ENCODE data around the gene CRYBB1. TPM values are rescaled to one million over a fixed set of nuclear protein-coding genes. Genes with fewer than 3 reads are reported as not detected.

The CRYBB1 gene
- total and polyA plus RNA-seq, 2 experiments from 2014 or later, result 1.6 to 3.7 TPM

- H3F3A ChIP-seq (replicated peaks; ENCODE audit: low read depth), result peaks cover 16% of the 10 kb centered on the region
- H3K36me3 Mint-ChIP-seq (ENCODE audit: low read depth), result no peaks in the 10 kb centered on the region; the same call in 2 of the 3 replicates
- peaks cover 43% of the 10 kb centered on the region for H3K4me1 ChIP-seq (ENCODE audit: insufficient read depth)
- H3K9me2 ChIP-seq (ENCODE audit: insufficient read depth), result no peaks in the 10 kb centered on the region
- peaks cover 33% of the 10 kb centered on the region for H3K27me3 Mint-ChIP-seq (ENCODE audit: insufficient read depth, low read depth, poor library complexity)
- H3K27ac Mint-ChIP-seq, result no peak overlapping the region
- ATAC-seq, result no peak
- no peaks in the 10 kb centered on the region for H4K20me1 ChIP-seq (replicated peaks; ENCODE audit: insufficient read depth)
- H3K36me3 ChIP-seq (ENCODE audit: insufficient read depth), result no peaks in the 10 kb centered on the region
- H3K4me1 Mint-ChIP-seq, result peaks cover 47% of the 10 kb centered on the region
- no peaks in the 10 kb centered on the region for H3K9me3 Mint-ChIP-seq
- no peak overlapping the region for H3K27ac ChIP-seq (ENCODE audit: low read depth)
- H2AFZ ChIP-seq, result no peak overlapping the region
- peak overlapping the region; percentile 74; the same call in 1 of the 2 replicates for H3K4me2 ChIP-seq
- DNase-seq (ENCODE audit: low spot score), result no peak
- peaks cover 15% of the 10 kb centered on the region for H3K27me3 ChIP-seq (ENCODE audit: insufficient read depth)
- TF ChIP-seq EZH2 (IDR thresholded peaks at IDR 0.05; ENCODE audit: low read depth, unreplicated experiment) (no peak), EZH2phosphoT487 (IDR thresholded peaks at IDR 0.05; ENCODE audit: unreplicated experiment) (no peak)
- no peak overlapping the region for H3K4me3 ChIP-seq
- no peaks in the 10 kb centered on the region for H3K79me2 ChIP-seq (replicated peaks; ENCODE audit: insufficient read depth)
- H3K4me3 Mint-ChIP-seq, result no peak overlapping the region
Measured at GRCh38 chr22:26618455-26618854, 628 bp upstream of the CRYBB1 start.

- H3K36me3 ChIP-seq (ENCODE audit: insufficient read depth), result no peaks in the 10 kb centered on the region
- no peaks in the 10 kb centered on the region for H3K79me2 ChIP-seq (replicated peaks; ENCODE audit: insufficient read depth)
- DNase-seq (ENCODE audit: low spot score) (no peak), ATAC-seq (peak; percentile 13)
- peak overlapping the region; percentile 58; the same call in 1 of the 2 replicates for H3K27ac ChIP-seq (ENCODE audit: low read depth)
- peaks cover 64% of the 10 kb centered on the region for H3K4me1 Mint-ChIP-seq
- H3K4me2 ChIP-seq, result peak overlapping the region; percentile 74
- peak overlapping the region; percentile 12; the same call in 1 of the 3 replicates for H3K4me3 Mint-ChIP-seq
- no peaks in the 10 kb centered on the region for H3K9me3 Mint-ChIP-seq
- H3K27me3 ChIP-seq (ENCODE audit: insufficient read depth), result peaks cover 33% of the 10 kb centered on the region
- no peaks in the 10 kb centered on the region for H4K20me1 ChIP-seq (replicated peaks; ENCODE audit: insufficient read depth)
- H3K27me3 Mint-ChIP-seq (ENCODE audit: insufficient read depth, low read depth, poor library complexity), result peaks cover 50% of the 10 kb centered on the region
- peaks cover 21% of the 10 kb centered on the region for H3F3A ChIP-seq (replicated peaks; ENCODE audit: low read depth)
- H3K27ac Mint-ChIP-seq, result no peak overlapping the region
- H2AFZ ChIP-seq, result peak overlapping the region; percentile 29; the same call in 1 of the 2 replicates
- H3K4me1 ChIP-seq (ENCODE audit: insufficient read depth), result peaks cover 61% of the 10 kb centered on the region
- H3K36me3 Mint-ChIP-seq (ENCODE audit: low read depth), result no peaks in the 10 kb centered on the region; the same call in 2 of the 3 replicates
- H3K9me2 ChIP-seq (ENCODE audit: insufficient read depth), result no peaks in the 10 kb centered on the region
- H3K4me3 ChIP-seq, result peak overlapping the region; percentile 22; the same call in 1 of the 2 replicates
- TF ChIP-seq STAT1 (IDR thresholded peaks at IDR 0.05; ENCODE audit: unreplicated experiment) (no peak), ZNF114 (CRISPR knock-in tag; IDR thresholded peaks at IDR 0.05) (no peak), CREB1 (CRISPR knock-in tag; IDR thresholded peaks at IDR 0.05; ENCODE audit: low read depth) (no peak), EZH2 (IDR thresholded peaks at IDR 0.05; ENCODE audit: low read depth, unreplicated experiment) (no peak), REST (IDR thresholded peaks at IDR 0.05; ENCODE audit: unreplicated experiment) (no peak), ETS1 (IDR thresholded peaks at IDR 0.05) (no peak), EZH2phosphoT487 (IDR thresholded peaks at IDR 0.05; ENCODE audit: unreplicated experiment) (no peak), JUNB (IDR thresholded peaks at IDR 0.05; ENCODE audit: unreplicated experiment) (no peak), NANOG (IDR thresholded peaks at IDR 0.05; ENCODE audit: borderline replicate concordance) (no peak), POLR2AphosphoS5 (IDR thresholded peaks at IDR 0.05; ENCODE audit: low read depth) (no peak), CTCF (conservative IDR thresholded peaks at IDR 0.05; ENCODE audit: low read depth in 2 of 2) (no peak), ZNF331 (CRISPR knock-in tag; IDR thresholded peaks at IDR 0.05; ENCODE audit: low read depth) (no peak)
Measured at GRCh38 chr22:26616650-26617049, 1.2 kb downstream of the CRYBB1 start.
